Measurements from ENCODE around the gene ZNF366. TPM values are rescaled to one million over a fixed set of nuclear protein-coding genes. Genes with fewer than 3 reads are reported as not detected.

Gene ZNF366
- total RNA-seq, 2 experiments from 2014 or later, result not detected

DNA sequence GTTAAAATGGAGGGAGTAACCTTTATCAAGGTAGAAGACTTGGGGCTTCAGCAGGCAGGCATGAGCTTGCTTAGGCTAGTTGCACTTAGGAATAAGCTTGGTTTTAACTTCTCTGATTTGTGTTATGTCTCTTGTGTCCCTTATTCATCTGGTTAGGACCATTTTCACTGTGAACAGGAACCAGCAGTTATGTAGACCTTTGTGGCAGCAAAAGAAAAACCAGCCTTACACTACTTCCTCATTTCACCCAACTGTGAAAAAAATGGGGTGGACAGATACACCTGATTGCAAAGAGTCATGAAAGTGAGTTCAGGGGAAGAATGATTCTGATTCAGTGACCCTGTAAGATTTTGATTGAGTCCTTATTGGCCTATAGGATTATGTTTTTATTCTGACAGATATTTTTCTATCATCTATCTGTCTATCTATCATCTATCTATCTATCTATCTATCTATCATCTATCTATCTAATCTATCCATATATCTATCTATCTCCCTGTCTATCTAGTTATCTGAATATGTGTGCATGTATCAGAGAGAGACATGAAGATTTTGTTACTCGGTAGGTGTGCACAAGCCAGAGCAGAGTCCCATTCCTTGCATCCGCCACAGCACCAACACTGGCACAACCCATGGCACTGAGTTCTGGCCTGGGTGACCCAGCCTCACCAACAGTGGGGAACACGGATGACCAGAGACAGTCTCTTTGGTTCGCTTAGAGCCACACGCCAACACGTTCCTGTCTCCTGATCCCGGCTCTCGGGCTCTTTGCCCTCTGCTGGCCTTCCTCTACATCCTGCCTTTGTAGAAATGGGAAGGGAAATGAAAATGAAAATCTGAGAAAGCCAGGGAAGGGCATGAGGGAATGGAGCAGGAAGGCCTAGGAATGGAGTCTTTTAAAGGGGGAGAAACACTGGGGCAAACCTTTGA, 1.3 kb upstream of the ZNF366 start:
- H4K20me1 ChIP-seq (ENCODE audit: insufficient read depth, low read length), result no peaks in the 10 kb centered on the region
- H3K79me2 ChIP-seq (ENCODE audit: insufficient read depth, low read depth, low read length), result no peaks in the 10 kb centered on the region
- BruUV-seq (replicated peaks), result no TSS peak
- H3K9me2 ChIP-seq (ENCODE audit: insufficient read depth, low read length), result no peaks in the 10 kb centered on the region
- no peak overlapping the region for H3K27ac ChIP-seq (ENCODE audit: low read depth, low read length, poor library complexity, severe bottlenecking)
- no peaks in the 10 kb centered on the region for H3K4me1 ChIP-seq (ENCODE audit: insufficient read depth, low read length, poor library complexity, severe bottlenecking)
- TF ChIP-seq, protein P1, sequence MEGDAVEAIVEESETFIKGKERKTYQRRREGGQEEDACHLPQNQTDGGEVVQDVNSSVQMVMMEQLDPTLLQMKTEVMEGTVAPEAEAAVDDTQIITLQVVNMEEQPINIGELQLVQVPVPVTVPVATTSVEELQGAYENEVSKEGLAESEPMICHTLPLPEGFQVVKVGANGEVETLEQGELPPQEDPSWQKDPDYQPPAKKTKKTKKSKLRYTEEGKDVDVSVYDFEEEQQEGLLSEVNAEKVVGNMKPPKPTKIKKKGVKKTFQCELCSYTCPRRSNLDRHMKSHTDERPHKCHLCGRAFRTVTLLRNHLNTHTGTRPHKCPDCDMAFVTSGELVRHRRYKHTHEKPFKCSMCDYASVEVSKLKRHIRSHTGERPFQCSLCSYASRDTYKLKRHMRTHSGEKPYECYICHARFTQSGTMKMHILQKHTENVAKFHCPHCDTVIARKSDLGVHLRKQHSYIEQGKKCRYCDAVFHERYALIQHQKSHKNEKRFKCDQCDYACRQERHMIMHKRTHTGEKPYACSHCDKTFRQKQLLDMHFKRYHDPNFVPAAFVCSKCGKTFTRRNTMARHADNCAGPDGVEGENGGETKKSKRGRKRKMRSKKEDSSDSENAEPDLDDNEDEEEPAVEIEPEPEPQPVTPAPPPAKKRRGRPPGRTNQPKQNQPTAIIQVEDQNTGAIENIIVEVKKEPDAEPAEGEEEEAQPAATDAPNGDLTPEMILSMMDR (conservative IDR thresholded peaks at IDR 0.05; ENCODE audit: low read length), result no peak
- no peak for TF ChIP-seq EZH2phosphoT487 (IDR thresholded peaks at IDR 0.05; ENCODE audit: borderline replicate concordance, low read depth, low read length)
- intact Hi-C loops (cut with micrococcal nuclease; ENCODE audit: unreplicated experiment), result no loop called here
- H2AFZ ChIP-seq (ENCODE audit: low read length), result no peak overlapping the region
- peak; percentile 35 for DNase-seq (ENCODE audit: low spot score)
- H3K4me3 ChIP-seq (ENCODE audit: low read depth, low read length, poor library complexity, severe bottlenecking), result no peak overlapping the region
- H3K9me3 ChIP-seq (ENCODE audit: low read length), result no peaks in the 10 kb centered on the region
- H3K36me3 ChIP-seq (ENCODE audit: insufficient read depth, low read length), result no peaks in the 10 kb centered on the region
- ChIA-PET POLR2A (no interaction called here), CTCF (ENCODE audit: unreplicated experiment) (no interaction called here)
- H3K4me2 ChIP-seq (ENCODE audit: low read length), result no peak overlapping the region

DNA sequence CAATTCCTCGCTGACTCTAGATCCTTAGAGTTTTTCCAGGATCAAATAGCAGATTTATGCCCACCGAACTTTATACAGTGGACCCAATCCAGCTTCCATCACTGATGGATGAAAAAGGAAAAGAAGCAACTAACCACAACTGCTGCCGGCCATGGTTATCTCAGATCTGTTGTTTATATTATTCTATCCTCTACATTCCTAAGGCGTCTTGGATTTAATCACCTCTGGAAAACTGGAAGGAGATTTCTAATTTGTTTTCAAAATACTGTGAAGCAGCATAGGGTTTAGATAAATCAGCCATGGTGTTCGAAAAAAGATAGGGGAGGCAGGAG, 663 bp upstream of the ZNF366 start:
- Histone ChIP-seq H3K4me1 (ENCODE audit: insufficient read depth, low read length, poor library complexity, severe bottlenecking) (no peaks in the 10 kb centered on the region), H3K79me2 (ENCODE audit: insufficient read depth, low read depth, low read length) (no peaks in the 10 kb centered on the region), H3K4me2 (ENCODE audit: low read length) (no peak overlapping the region), H3K9me3 (ENCODE audit: low read length) (no peaks in the 10 kb centered on the region), H3K27ac (ENCODE audit: low read depth, low read length, poor library complexity, severe bottlenecking) (no peak overlapping the region), H3K4me3 (ENCODE audit: low read depth, low read length, poor library complexity, severe bottlenecking) (no peak overlapping the region), H4K20me1 (ENCODE audit: insufficient read depth, low read length) (no peaks in the 10 kb centered on the region), H3K36me3 (ENCODE audit: insufficient read depth, low read length) (no peaks in the 10 kb centered on the region), H2AFZ (ENCODE audit: low read length) (no peak overlapping the region), H3K9me2 (ENCODE audit: insufficient read depth, low read length) (no peaks in the 10 kb centered on the region)
- no TSS peak for BruUV-seq (replicated peaks)
- no peak for DNase-seq (ENCODE audit: low spot score)
- POLR2A ChIA-PET, result no interaction called here
- TF ChIP-seq, protein P1 (conservative IDR thresholded peaks at IDR 0.05; ENCODE audit: low read length), result no peak
- no peak for TF ChIP-seq EZH2phosphoT487 (IDR thresholded peaks at IDR 0.05; ENCODE audit: borderline replicate concordance, low read depth, low read length)
- CTCF ChIA-PET (ENCODE audit: unreplicated experiment), result no interaction called here
- intact Hi-C loops (cut with micrococcal nuclease; ENCODE audit: unreplicated experiment), result no loop called here

DNA sequence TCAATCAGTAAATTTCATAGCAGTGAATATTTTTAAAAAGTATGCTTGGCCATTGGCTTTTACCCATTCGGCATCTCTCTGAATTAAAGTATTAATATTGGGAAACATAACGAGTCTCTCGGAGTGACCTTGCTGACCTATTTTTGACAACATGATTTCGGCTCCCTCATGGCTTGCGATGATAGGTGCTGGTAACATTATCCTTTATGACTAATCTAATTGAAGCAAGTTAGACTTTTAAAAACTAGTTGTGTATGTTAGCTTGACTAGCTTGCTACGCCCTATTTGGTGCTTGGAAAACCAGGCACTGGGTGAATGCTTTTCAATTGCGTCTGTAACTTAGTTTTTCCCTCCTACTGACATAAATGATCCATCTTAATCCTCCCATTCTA, 1.1 kb downstream of the ZNF366 start:
- no TSS peak for BruUV-seq (replicated peaks)
- Histone ChIP-seq H3K4me3 (ENCODE audit: low read depth, low read length, poor library complexity, severe bottlenecking) (no peak overlapping the region), H2AFZ (ENCODE audit: low read length) (no peak overlapping the region), H3K4me2 (ENCODE audit: low read length) (no peak overlapping the region), H3K9me2 (ENCODE audit: insufficient read depth, low read length) (no peaks in the 10 kb centered on the region), H3K9me3 (ENCODE audit: low read length) (no peaks in the 10 kb centered on the region), H3K4me1 (ENCODE audit: insufficient read depth, low read length, poor library complexity, severe bottlenecking) (no peaks in the 10 kb centered on the region), H3K36me3 (ENCODE audit: insufficient read depth, low read length) (no peaks in the 10 kb centered on the region), H3K27ac (ENCODE audit: low read depth, low read length, poor library complexity, severe bottlenecking) (no peak overlapping the region), H4K20me1 (ENCODE audit: insufficient read depth, low read length) (no peaks in the 10 kb centered on the region), H3K79me2 (ENCODE audit: insufficient read depth, low read depth, low read length) (no peaks in the 10 kb centered on the region)
- intact Hi-C loops (cut with micrococcal nuclease; ENCODE audit: unreplicated experiment), result no loop called here
- CTCF ChIA-PET (ENCODE audit: unreplicated experiment), result no interaction called here
- no peak for TF ChIP-seq EZH2phosphoT487 (IDR thresholded peaks at IDR 0.05; ENCODE audit: borderline replicate concordance, low read depth, low read length)
- TF ChIP-seq, protein P1 (conservative IDR thresholded peaks at IDR 0.05; ENCODE audit: low read length), result no peak
- POLR2A ChIA-PET, result interaction anchor here (0.8 to 1.1 kb wide), 2 partner anchors 186 to 606 kb away, joined by 3 read pairs; no protein-coding TSS in a partner anchor
- DNase-seq (ENCODE audit: low spot score), result no peak
